ENCODE results near the gene KDM4B.
"Not testable (repeated sequence)": the region's sequence is repeated elsewhere in the genome, so short reads cannot be mapped to it uniquely, and the experiment has no call there.

Gene KDM4B

DNA sequence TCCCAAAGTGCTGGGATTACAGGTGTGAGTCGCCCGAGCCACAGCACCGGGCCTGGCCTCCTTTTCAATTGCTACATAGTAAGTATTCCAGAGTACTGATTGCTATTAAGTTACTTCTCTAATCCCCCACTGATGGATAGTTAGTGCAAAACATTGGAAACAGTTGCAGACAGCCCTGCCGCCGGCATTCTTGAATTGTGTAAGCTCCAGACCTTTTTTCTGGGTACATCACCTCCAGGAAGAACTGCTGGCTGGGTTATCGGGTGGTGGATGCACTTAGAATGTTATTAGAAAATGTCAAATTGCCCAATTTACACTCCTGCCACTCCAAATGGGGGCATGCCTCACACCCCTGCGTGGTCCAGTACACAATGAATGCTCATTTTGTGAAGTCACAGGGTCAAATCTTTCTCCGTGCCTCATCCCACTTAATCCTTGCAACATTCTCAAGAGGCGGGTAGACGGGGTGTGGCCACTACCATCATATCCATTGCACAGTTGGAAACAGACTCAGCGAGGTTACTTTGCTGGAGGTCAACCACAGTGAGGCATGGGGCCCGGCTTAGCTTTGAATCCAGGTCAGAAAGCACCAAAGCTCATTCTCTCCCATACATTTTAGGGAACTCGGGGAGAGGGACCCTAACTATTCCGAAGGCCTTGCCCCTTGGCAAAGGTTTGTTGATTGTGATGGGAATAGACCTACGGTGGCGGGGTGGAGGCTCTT lies 1.0 kb upstream of the KDM4B start:
- no peak for DNase-seq (ENCODE audit: low read depth in 2 of 2)

GRCh38 chr19:4969292-4969771 lies 419 bp downstream of the KDM4B start:
- no peak for DNase-seq (ENCODE audit: low read depth in 2 of 2)

DNA sequence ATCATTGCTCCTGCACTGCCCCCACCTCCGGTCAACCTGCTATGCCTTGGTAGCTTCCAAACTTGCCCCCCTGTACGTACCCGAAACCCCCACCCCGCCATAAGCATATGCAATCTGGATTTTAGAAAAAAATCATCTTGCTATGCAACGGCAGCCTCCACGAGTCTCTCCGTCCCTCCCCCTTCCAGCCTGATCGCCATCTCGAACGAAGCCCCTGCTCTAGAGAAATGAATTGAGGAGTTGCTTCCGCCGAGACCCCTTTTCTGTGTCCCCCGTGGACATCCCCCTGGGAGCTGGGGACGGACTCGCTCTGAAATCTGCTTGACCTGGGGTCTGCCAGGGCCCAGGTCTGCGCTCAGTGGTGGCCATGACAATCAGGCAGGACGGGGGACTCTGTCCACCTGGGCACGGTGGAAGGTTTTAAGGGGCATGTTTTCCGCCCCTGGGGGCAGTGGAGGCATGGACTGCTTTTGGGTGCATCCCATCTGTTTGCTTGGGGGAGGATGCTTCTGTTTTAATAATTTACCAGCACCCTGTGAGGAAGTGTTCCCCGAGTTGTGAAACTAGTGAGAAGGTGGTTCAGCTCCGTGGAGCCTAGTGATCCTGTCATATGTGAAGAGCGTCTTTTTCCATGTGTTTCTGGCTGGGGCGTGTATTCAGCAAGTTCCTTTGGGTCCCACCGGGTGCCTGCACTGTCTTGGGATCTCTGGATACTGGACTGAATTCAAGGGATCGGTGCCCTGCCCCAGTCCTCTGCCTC lies 1.0 kb downstream of the KDM4B start:
- DNase-seq (ENCODE audit: low read depth in 2 of 2) = no peak

DNA sequence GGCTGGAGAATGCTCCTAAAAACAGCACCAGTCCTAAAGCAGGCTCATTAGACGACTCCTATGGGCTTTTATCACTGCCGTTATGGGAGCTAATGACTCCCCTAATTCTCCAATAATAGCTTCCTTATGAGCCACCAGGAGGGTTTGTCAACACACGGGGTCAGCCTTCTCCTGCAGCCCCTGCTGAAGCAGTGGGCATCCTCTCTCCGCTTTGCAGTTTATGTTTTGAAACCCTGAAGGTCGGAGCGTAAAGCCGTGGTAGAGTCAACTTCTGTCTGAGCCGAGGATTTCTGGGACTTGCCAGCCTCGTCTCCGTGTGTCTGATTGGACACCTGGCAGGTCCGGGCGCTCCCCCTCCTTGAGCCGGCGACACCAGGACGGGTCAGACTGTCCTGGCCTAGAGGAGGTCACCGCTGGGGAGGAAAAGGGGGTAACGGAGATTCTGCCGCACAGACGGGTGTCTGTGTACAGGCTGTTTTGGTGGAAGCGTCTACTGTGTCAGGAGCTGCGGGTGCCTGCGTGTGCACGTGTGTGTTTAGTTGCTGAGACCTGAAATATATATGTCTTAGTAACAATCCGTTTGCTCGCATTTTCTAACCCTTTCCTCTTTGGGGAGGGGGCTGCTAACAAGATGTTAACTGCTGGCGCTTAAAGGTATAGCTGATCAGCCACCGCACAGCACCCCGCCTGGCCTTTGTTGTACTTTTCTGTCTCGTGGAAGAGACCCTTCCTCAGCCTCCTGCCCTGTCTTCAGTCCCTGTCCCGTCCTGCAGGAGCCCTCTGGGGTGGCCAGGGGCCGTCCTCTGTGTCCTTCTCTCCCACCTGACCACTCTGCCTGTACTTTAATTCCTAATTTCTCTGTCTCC lies 1.9 kb downstream of the KDM4B start:
- DNase-seq (ENCODE audit: low read depth in 2 of 2) = no peak

DNA sequence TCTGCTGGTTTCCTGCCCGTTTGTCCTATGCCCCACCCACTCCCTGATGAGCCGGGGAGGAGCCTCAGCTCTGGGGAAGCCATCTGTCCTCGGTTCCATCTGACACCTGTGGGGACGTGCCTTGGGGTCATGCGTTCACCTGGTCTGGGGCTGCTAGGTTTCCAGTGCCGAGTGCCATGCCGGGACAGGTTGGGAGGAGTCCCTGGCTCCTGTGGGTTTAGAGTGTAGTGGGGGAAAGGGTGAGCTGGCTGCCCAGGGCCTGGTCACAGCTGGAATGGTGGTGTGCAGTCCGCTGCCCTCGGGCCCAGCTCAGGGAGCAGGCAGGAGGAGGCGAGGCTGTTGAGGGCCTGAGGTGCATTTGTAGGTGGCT lies 2.5 kb downstream of the KDM4B start:
- no peak for DNase-seq (ENCODE audit: low read depth in 2 of 2)

- no peak for DNase-seq (ENCODE audit: low read depth in 2 of 2)
Observed at GRCh38 chr19:4971816-4972495, 3.0 kb downstream of the KDM4B start.

- no peak for DNase-seq (ENCODE audit: low read depth in 2 of 2)
Observed at GRCh38 chr19:4972509-4973230, 3.8 kb downstream of the KDM4B start.

- DNase-seq (ENCODE audit: low read depth in 2 of 2) = no peak
Observed at GRCh38 chr19:4974880-4975469, 6.1 kb downstream of the KDM4B start.

GRCh38 chr19:4975601-4976000 lies 6.7 kb downstream of the KDM4B start:
- DNase-seq (ENCODE audit: low read depth in 2 of 2) = not testable (repeated sequence)

- no peak for DNase-seq (ENCODE audit: low read depth in 2 of 2)
Observed at GRCh38 chr19:4976401-4977298, 7.7 kb downstream of the KDM4B start.

DNA sequence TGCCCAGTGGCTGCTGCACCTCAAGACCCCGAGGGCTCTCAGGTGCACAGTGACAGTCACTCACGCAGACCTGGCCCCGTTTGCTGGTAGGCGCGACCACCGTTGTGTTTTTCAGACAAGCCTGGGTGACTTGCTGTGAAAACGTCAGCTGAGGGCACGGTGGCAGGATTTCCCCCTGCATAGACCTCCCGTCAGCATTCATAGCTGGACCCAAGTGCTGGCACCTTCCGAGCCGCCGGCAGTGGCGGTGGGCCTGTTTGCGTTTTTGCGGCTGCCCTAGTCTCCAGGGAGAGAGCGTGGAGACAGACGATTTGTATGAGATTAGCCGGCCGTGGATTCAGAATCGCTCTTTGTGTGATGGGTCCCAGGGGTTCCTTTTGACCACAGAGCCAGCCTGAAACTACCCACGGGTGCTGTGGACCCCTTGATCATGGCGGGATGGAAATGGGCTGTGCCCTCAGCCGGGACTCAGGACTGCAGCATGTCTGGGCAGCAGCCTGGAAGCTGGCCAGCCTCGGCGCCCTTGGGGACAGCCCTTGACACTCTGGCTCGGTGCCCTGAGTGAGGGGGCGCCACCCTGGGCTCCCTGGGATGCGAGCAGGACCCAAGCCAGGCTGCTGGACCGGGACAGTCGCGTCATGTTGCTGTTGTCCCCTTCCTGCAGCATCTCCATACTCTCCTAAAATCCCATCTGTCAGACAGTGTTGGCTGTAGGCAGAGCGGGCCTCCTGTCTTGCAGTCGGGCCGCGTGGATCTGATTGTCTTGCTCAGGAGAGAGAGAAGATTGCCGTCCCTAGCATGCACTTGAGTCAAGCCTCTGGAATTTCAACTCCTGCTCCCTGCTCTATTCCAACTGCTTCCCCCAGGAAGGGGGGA lies 8.6 kb downstream of the KDM4B start:
- DNase-seq (ENCODE audit: low read depth in 2 of 2) = no peak

DNA sequence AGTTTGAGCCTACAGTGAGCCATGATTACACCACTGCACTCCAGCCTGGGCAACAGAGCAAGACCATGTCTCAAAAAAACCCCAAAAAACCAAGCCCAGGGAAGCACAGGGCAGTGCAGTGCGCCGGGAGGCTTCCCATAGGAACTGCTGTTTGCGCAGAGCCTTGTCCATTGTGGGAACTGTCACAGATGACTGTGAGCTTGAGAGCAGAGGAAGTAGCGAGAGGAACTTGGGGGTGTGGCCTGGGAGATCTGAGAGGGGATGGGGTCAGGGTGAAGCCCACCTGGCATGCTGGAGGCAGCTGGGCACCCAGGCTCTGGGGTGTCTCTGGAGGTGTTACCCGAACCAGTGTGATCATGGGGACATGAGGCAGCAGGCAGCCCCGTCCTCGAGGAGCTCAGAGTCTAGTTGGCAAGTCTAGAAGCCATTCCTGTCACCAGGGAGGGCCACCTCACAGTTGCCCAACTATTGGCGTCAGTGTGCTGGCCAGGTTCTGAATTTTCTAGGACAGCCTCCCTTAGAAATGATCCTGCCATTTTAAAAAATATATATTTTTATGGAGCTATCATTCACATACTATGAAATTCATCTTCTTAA lies 10.4 kb downstream of the KDM4B start:
- no peak for DNase-seq (ENCODE audit: low read depth in 2 of 2)

GRCh38 chr19:4980067-4980466 lies 11.2 kb downstream of the KDM4B start:
- no peak for DNase-seq (ENCODE audit: low read depth in 2 of 2)

DNA sequence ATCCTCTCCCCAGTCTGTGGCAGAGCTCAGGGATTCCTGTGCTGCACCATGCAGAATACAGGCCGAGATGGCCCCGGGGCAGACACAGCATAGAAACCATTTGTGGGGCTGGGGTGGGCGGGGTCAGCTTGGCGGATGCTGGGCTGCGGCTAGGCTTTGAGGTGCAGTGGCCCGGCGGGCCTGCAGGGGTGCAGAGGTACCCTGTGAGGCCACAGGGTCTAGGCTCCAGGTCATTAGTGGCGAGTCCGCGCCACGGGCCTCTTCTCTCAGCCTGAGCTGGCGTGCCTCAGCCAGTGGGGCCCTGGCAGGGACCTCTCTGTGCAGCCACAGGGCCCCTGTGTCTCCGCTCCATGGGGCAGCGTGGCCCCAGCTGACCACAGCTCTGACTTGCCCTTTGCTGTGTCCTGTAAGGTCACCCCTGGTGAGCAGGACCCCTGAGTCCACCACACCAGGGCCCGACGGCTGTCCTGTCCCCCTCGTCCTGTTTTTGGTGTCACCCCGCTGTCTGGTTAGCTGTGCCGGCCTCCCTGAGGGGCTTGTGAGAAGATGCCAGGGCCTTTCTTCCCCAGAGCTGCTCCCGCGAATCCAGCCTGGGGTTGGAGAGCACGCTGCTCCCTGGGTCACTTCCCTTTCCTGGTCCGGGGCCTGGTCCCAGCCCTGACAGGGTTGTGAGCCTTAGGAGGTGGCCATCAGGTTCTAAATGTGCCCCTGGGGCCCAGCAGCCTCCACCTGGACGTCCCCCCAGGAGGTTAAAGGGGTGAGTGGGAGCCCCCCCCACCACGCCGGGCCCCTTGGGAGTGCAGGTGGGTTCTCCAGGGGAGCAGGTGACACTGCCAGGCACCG lies 12.1 kb downstream of the KDM4B start:
- DNase-seq (ENCODE audit: low read depth in 2 of 2) = no peak

- no peak for DNase-seq (ENCODE audit: low read depth in 2 of 2)
Observed at GRCh38 chr19:4981681-4981958, 12.7 kb downstream of the KDM4B start.

- DNase-seq (ENCODE audit: low read depth in 2 of 2) = no peak
Observed at GRCh38 chr19:4983346-4984105, 14.6 kb downstream of the KDM4B start.

DNA sequence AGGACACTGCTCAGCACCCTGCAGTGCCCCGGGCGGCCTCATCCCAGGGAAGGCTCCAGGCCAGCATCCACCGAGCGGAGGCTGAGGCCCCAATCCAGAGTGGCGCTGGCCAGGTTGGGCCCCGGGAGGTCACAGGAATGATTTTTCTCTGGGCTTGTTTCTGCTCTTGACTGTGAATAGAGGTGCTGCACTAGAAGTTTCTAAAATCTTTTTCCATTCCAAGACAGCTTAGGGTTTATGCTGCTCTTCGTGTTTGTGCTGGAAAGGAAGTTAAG lies 15.1 kb downstream of the KDM4B start:
- no peak for DNase-seq (ENCODE audit: low read depth in 2 of 2)

All from stimulated activated CD8-positive, alpha-beta memory T cell treated with anti-CD3 and anti-CD28 coated beads, Interleukin-15, amount 100 ng/mL, for 48 hours (primary cell).